Sciatic nerve (tissue), 2 donors: ENCODE data around the gene CSF1. TPM values are rescaled to one million over a fixed set of nuclear protein-coding genes. Genes with fewer than 3 reads are reported as not detected.

Experiments used
- ATAC-seq: fragments of 200-7000 bp; cut with Tn5 transposase; one replicate; pipeline ENCODE4 v1.9.1; 2020; ENCODE audit warnings: mild to moderate bottlenecking, moderate library complexity
- DNase-seq: peaks from one replicate; pipeline ENCODE4 v3.0.0-alpha.2; 2020; ENCODE audit warnings: low spot score
- intact Hi-C: fragments of 100-400 bp; cut with DNase I; formaldehyde crosslinking; loops from one replicate; pipeline ENCODE4 v1.14.2; 2022
- total RNA-seq: library from RNA; stranded (reverse); fragmentation: NEBNext Ultra II Directional; extraction: Animal tissue kit (Norgen Biotek cat#: 25700); gene quantifications from one replicate; pipeline ENCODE4 v1.2.1, GENCODE V29; 2021
- donor health status: DM: no; HTN: no; CAD: no.
- donor health status: DM: no; HTN: no; CAD: no.

The CSF1 gene
- total RNA-seq, 1 donor from 2014 or later, result 61.2 TPM

- intact Hi-C loops, result no loop called here
- ATAC-seq (peak; percentile 65), DNase-seq (peak; percentile 83)
Observed at GRCh38 chr1:109928591-109929111, 18.0 kb downstream of the CSF1 start.

GRCh38 chr1:109929170-109929569 is 18.5 kb downstream of the CSF1 start:
- intact Hi-C loops, result no loop called here
- ATAC-seq, result no peak
- peak; percentile 57 for DNase-seq

- peak; percentile 58 for DNase-seq
- no peak for ATAC-seq
- intact Hi-C loops, result loop anchor here (5.0 kb wide), 1 partner anchor 338 kb away; no protein-coding TSS in a partner anchor
Observed at GRCh38 chr1:109929588-109930251, 19.1 kb downstream of the CSF1 start.

GRCh38 chr1:109930252-109930993 is 19.8 kb downstream of the CSF1 start:
- DNase-seq (peak; percentile 44), ATAC-seq (no peak)
- intact Hi-C loops, result loop anchor here (5.0 kb wide), 1 partner anchor 337 kb away; no protein-coding TSS in a partner anchor

- intact Hi-C loops, result loop anchor here (5.0 kb wide), 1 partner anchor 336 kb away; no protein-coding TSS in a partner anchor
- ATAC-seq (peak; percentile 69), DNase-seq (peak; percentile 88)
Observed at GRCh38 chr1:109931189-109931731, 20.6 kb downstream of the CSF1 start.

GRCh38 chr1:109931911-109932636 is 21.4 kb downstream of the CSF1 start:
- no peak for ATAC-seq
- DNase-seq, result peak; percentile 12
- intact Hi-C loops, result loop anchor here (5.0 kb wide), 1 partner anchor 335 kb away; no protein-coding TSS in a partner anchor

GRCh38 chr1:109932679-109933078 is 22.0 kb downstream of the CSF1 start:
- intact Hi-C loops, result loop anchor here (5.0 kb wide), 1 partner anchor 335 kb away; no protein-coding TSS in a partner anchor
- ATAC-seq (no peak), DNase-seq (no peak)

- ATAC-seq (peak; percentile 28), DNase-seq (no peak)
- intact Hi-C loops, result loop anchor here (5.0 kb wide), 1 partner anchor 333 kb away; no protein-coding TSS in a partner anchor
Observed at GRCh38 chr1:109933856-109934711, 23.4 kb downstream of the CSF1 start.

- intact Hi-C loops, result no loop called here
- DNase-seq (peak; percentile 23), ATAC-seq (no peak)
Observed at GRCh38 chr1:109935451-109935900, 24.8 kb downstream of the CSF1 start.

- intact Hi-C loops, result no loop called here
- DNase-seq (no peak), ATAC-seq (no peak)
Observed at GRCh38 chr1:109937738-109938137, 27.1 kb downstream of the CSF1 start.

- ATAC-seq (no peak), DNase-seq (no peak)
- intact Hi-C loops, result no loop called here
Observed at GRCh38 chr1:109938556-109938955, 27.9 kb downstream of the CSF1 start.

GRCh38 chr1:109942434-109942833 is 31.8 kb downstream of the CSF1 start:
- intact Hi-C loops, result no loop called here
- ATAC-seq (no peak), DNase-seq (no peak)

GRCh38 chr1:109944541-109944940 is 33.9 kb downstream of the CSF1 start:
- intact Hi-C loops, result no loop called here
- no peak for DNase-seq
- ATAC-seq, result no peak

- ATAC-seq (no peak), DNase-seq (no peak)
- intact Hi-C loops, result no loop called here
Observed at GRCh38 chr1:109946511-109946910, 35.9 kb downstream of the CSF1 start.

GRCh38 chr1:109947582-109948284 is 37.1 kb downstream of the CSF1 start:
- intact Hi-C loops, result no loop called here
- DNase-seq (no peak), ATAC-seq (peak; percentile 41)

- intact Hi-C loops, result no loop called here
- DNase-seq, result no peak
- ATAC-seq, result no peak
Observed at GRCh38 chr1:109948285-109948630, 37.6 kb downstream of the CSF1 start.

GRCh38 chr1:109950038-109950437 is 39.4 kb downstream of the CSF1 start:
- no peak for DNase-seq

GRCh38 chr1:109950509-109950908 is 39.9 kb downstream of the CSF1 start:
- DNase-seq (no peak), ATAC-seq (no peak)
- intact Hi-C loops, result no loop called here

More at GRCh38 chr1:109950038-109950437, 39.4 kb downstream of the CSF1 start:
- intact Hi-C loops, result no loop called here
- ATAC-seq, result no peak
